WI38 (cell line): ENCODE results near the gene CDKN1B.

Source experiments
- H3K4me3 ChIP-seq: 2 replicates; pipeline ENCODE4 v1.5.1; 2011; ENCODE audit warnings: low read depth, mild to moderate bottlenecking, control low read depth, low read length
- TF ChIP-seq, protein P1 (sequence below): IDR thresholded peaks from 2 replicates; pipeline ENCODE4 v1.5.1; 2012; ENCODE audit warnings: low read depth, mild to moderate bottlenecking, control low read depth, low read length

Gene CDKN1B

GRCh38 chr12:12715459-12716150, 1.6 kb upstream of the CDKN1B start:
- TF ChIP-seq, protein P1, sequence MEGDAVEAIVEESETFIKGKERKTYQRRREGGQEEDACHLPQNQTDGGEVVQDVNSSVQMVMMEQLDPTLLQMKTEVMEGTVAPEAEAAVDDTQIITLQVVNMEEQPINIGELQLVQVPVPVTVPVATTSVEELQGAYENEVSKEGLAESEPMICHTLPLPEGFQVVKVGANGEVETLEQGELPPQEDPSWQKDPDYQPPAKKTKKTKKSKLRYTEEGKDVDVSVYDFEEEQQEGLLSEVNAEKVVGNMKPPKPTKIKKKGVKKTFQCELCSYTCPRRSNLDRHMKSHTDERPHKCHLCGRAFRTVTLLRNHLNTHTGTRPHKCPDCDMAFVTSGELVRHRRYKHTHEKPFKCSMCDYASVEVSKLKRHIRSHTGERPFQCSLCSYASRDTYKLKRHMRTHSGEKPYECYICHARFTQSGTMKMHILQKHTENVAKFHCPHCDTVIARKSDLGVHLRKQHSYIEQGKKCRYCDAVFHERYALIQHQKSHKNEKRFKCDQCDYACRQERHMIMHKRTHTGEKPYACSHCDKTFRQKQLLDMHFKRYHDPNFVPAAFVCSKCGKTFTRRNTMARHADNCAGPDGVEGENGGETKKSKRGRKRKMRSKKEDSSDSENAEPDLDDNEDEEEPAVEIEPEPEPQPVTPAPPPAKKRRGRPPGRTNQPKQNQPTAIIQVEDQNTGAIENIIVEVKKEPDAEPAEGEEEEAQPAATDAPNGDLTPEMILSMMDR = no peak
- H3K4me3 ChIP-seq = no peak overlapping the region

DNA sequence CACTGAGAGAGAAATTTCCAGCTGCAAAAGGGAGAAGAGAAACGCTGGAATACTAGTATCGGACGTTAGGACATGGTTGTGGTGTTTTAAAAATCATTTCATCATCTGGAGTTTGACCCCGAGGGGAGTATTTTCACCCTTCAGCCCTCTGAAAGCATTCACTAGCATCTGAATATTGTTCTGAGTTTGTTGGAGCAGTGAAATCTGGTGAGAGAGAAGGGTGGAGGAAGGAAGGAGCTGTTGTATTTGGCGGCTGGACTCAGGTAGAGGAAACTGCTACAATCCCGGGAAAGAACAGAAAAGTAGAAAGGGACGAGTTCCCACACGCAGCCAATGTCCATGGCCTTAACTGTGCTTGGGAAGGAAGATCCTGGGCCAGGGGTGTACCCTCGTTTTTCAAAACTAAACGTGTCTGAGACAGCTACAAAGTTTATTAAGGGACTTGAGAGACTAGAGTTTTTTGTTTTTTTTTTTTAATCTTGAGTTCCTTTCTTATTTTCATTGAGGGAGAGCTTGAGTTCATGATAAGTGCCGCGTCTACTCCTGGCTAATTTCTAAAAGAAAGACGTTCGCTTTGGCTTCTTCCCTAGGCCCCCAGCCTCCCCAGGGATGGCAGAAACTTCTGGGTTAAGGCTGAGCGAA, 896 bp upstream of the CDKN1B start:
- peak overlapping the region; percentile 99 for H3K4me3 ChIP-seq
- TF ChIP-seq, protein P1 = no peak

DNA sequence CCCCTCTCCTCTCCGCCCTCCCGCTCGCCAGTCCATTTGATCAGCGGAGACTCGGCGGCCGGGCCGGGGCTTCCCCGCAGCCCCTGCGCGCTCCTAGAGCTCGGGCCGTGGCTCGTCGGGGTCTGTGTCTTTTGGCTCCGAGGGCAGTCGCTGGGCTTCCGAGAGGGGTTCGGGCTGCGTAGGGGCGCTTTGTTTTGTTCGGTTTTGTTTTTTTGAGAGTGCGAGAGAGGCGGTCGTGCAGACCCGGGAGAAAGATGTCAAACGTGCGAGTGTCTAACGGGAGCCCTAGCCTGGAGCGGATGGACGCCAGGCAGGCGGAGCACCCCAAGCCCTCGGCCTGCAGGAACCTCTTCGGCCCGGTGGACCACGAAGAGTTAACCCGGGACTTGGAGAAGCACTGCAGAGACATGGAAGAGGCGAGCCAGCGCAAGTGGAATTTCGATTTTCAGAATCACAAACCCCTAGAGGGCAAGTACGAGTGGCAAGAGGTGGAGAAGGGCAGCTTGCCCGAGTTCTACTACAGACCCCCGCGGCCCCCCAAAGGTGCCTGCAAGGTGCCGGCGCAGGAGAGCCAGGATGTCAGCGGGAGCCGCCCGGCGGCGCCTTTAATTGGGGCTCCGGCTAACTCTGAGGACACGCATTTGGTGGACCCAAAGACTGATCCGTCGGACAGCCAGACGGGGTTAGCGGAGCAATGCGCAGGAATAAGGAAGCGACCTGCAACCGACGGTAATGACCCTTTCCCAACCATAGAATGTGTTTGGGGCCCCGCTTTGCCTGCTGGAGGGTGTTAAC, 615 bp downstream of the CDKN1B start:
- TF ChIP-seq, protein P1 = no peak
- H3K4me3 ChIP-seq = peak overlapping the region; percentile 99

DNA sequence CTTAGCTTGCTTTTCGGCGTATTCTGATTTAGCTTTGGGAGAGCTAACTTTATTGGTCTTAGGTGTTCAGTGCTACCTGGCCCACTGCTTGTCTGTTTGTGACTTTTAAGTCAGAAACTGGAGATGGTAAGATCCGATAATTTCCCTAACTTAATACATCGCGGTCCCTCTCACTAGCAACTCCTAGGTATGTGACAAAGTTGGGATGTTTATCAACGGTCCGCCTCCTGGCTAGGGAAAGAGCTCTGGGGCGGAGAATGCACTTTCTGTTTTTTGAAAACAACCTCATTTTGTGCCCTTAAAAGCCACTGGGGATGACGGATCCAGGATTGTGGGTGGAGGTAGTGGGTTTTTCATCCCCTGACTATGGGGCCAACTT, 1.2 kb downstream of the CDKN1B start:
- TF ChIP-seq, protein P1 = no peak
- peak overlapping the region; percentile 99 for H3K4me3 ChIP-seq

GRCh38 chr12:12718853-12719252, 1.7 kb downstream of the CDKN1B start:
- TF ChIP-seq, protein P1 = no peak
- H3K4me3 ChIP-seq = peak overlapping the region; percentile 99

- H3K4me3 ChIP-seq = peak overlapping the region; percentile 99
- TF ChIP-seq, protein P1 = no peak
Measured at GRCh38 chr12:12719496-12719895, 2.3 kb downstream of the CDKN1B start.

- TF ChIP-seq, protein P1 = no peak
- peak overlapping the region; percentile 99 for H3K4me3 ChIP-seq
Measured at GRCh38 chr12:12720052-12720451, 2.9 kb downstream of the CDKN1B start.
